Panc1 (cell line): Measurements from ENCODE around the gene MRGPRF. TPM values are rescaled to one million over a fixed set of nuclear protein-coding genes. Genes with fewer than 3 reads are reported as not detected.

Source experiments
- ATAC-seq: fragments of 200-7000 bp; cut with Tn5 transposase; 2 replicates; pipeline ENCODE4 v1.9.1; 2020; ENCODE audit warnings: mild to moderate bottlenecking, moderate library complexity
- BruUV-seq: library from RNA; stranded (reverse); fragments of 400-500 nt; replicated peaks from 2 replicates; lab custom pipeline; 2021; lab: Mats Ljungman, UMichigan
- CTCF ChIA-PET: fragments of 300-600 bp; sonication (Branson Sonifier 250); formaldehyde crosslinking; loops from one replicate; lab custom pipeline; 2022; ENCODE audit warnings: antibody characterized with exemption; lab: Charles Lee
- POLR2A ChIA-PET: fragments of 300-600 bp; sonication (Branson Sonifier 250); formaldehyde crosslinking; loops from one replicate; lab custom pipeline; 2022; ENCODE audit warnings: antibody characterized with exemption; lab: Charles Lee
- DNase-seq: peaks from one replicate; pipeline ENCODE4 v3.0.0-alpha.2; 2010; ENCODE audit warnings: low read depth, low spot score
- H3K27ac ChIP-seq: 2 replicates; pipeline ENCODE4 v1.5.1; 2011; ENCODE audit warnings: mild to moderate bottlenecking, low read length, inconsistent platforms
- H3K27me3 ChIP-seq: fragments of 200-500 bp; sonication (Bioruptor generic); 2 replicates; pipeline ENCODE4 v1.6.0; 2014; ENCODE audit warnings: low read length, inconsistent platforms; ENCODE audit not compliant: control insufficient read depth, insufficient read depth
- H3K36me3 ChIP-seq: fragments of 200-500 bp; sonication (Bioruptor generic); 2 replicates; pipeline ENCODE4 v1.5.1; 2014; ENCODE audit warnings: inconsistent platforms, mild to moderate bottlenecking, low read length, moderate library complexity; ENCODE audit not compliant: control insufficient read depth, insufficient read depth
- H3K4me1 ChIP-seq: 2 replicates; pipeline ENCODE4 v1.5.1; 2011; ENCODE audit warnings: inconsistent platforms, mild to moderate bottlenecking, low read length, moderate library complexity; ENCODE audit not compliant: control insufficient read depth, insufficient read depth
- H3K4me3 ChIP-seq, 2 experiments: 2 replicates each; pipeline ENCODE4 v1.5.1; 2011 to 2012; ENCODE audit warnings: low read depth in 2 of 2, low read length in 2 of 2, mild to moderate bottlenecking in 2 of 2, inconsistent platforms in 1 of 2, moderate library complexity in 1 of 2
- H3K9me3 ChIP-seq: fragments of 200-500 bp; sonication (Bioruptor generic); 2 replicates; pipeline ENCODE4 v1.5.1; 2014; ENCODE audit warnings: low read depth, mild to moderate bottlenecking, inconsistent platforms, low read length, moderate library complexity; ENCODE audit not compliant: control insufficient read depth, insufficient read depth
- POLR2AphosphoS5 ChIP-seq: IDR thresholded peaks from 2 replicates; pipeline ENCODE4 v1.6.1; 2012; ENCODE audit warnings: mild to moderate bottlenecking, low read depth, low read length, moderate library complexity
- SIN3A ChIP-seq: IDR thresholded peaks from 2 replicates; pipeline ENCODE4 v1.6.1; 2012; ENCODE audit warnings: low read depth, mild to moderate bottlenecking, low read length, moderate library complexity, borderline replicate concordance; ENCODE audit not compliant: insufficient read depth
- TCF7L2 ChIP-seq: IDR thresholded peaks from 2 replicates; pipeline ENCODE4 v1.6.1; 2011; ENCODE audit warnings: mild to moderate bottlenecking, low read depth, low read length, inconsistent platforms
- in situ Hi-C: cut with HindIII; loops from 2 replicates; pipeline ENCODE4 v1.10.0; 2016; ENCODE audit warnings: low sequenced_read_pairs, low pct_unique_long_range_greater_than_20kb
- intact Hi-C: fragments of 100-400 bp; cut with micrococcal nuclease; formaldehyde crosslinking; loops from one replicate; pipeline ENCODE4 v1.10.0; 2022; ENCODE audit not compliant: unreplicated experiment
- total RNA-seq: library from RNA; stranded (reverse); gene quantifications from one replicate; pipeline ENCODE4 v1.2.1, GENCODE V29; 2021; ENCODE audit not compliant: unreplicated experiment
- TF ChIP-seq, protein P1 (sequence below), 2 experiments: IDR thresholded peaks; 2 replicates each; pipeline ENCODE4 v1.6.1; 2011 to 2012; ENCODE audit warnings: low read depth in 2 of 2, control low read depth in 1 of 2, low read length in 1 of 2, mild to moderate bottlenecking in 1 of 2, moderate library complexity in 1 of 2; ENCODE audit not compliant: insufficient read depth in 1 of 2
- TF ChIP-seq, protein P2 (sequence below): fragments of 450-650 bp; IDR thresholded peaks from 2 replicates; pipeline ENCODE4 v1.5.1; 2017; ENCODE audit warnings: mild to moderate bottlenecking

The MRGPRF gene
- total RNA-seq, 1 experiment from 2014 or later: 0.36 TPM

DNA sequence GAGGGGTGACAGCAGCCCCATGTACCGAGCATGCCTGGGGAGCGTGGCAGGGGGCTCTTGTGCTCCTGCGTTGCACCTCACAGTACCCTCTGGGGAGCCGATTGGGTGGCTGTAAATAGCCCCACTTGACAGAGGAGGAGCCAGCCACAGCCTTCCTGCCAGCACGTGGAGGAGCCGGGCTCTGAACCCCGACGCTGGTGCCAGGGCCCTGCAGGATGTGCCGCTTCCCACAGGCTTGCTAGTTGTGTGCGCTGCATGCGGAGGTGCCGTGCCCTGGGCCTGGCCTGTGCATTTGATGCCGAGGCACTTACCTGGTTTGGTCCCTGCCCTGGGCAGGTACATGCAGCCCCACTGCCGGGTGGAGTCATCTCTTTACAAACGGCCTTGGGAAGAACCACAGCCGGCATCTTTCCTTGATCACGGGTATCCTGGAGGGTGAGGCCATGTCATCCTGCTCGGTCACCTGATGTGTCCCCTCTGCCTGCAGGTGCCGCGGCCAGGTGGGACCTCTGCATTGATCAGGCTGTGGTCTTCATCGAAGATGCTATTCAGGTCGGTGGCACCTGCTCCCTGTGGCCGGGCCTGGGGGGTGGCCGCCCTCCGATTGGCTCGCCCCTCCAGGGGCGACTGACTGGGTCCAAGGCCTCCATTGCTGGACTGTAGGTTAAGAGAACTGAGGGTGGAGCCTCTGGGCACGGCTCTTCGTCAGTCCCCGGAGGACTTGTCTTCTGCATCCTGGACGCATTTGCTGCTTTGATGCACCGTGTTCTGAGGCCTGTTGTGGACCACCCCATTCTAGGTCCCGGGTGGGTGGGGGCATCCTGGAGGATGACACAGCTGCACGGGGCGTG is 40.7 kb upstream of the MRGPRF start:
- ChIA-PET POLR2A (interaction anchor here (0.6 kb wide), 1 partner anchor 253 kb away, joined by 4 read pairs; no protein-coding TSS in a partner anchor), CTCF (no interaction called here)
- no peaks in the 10 kb centered on the region for H3K27me3 ChIP-seq
- DNase-seq (no peak), ATAC-seq (no peak)
- in situ Hi-C loops (no loop called here), intact Hi-C loops (no loop called here)
- BruUV-seq: no TSS peak
- no peaks in the 10 kb centered on the region; the same call in 1 of the 2 replicates for H3K36me3 ChIP-seq
- no peaks in the 10 kb centered on the region for H3K9me3 ChIP-seq
- no peak overlapping the region for H3K27ac ChIP-seq
- H3K4me3 ChIP-seq: no peak overlapping the region
- TF ChIP-seq, protein P1, sequence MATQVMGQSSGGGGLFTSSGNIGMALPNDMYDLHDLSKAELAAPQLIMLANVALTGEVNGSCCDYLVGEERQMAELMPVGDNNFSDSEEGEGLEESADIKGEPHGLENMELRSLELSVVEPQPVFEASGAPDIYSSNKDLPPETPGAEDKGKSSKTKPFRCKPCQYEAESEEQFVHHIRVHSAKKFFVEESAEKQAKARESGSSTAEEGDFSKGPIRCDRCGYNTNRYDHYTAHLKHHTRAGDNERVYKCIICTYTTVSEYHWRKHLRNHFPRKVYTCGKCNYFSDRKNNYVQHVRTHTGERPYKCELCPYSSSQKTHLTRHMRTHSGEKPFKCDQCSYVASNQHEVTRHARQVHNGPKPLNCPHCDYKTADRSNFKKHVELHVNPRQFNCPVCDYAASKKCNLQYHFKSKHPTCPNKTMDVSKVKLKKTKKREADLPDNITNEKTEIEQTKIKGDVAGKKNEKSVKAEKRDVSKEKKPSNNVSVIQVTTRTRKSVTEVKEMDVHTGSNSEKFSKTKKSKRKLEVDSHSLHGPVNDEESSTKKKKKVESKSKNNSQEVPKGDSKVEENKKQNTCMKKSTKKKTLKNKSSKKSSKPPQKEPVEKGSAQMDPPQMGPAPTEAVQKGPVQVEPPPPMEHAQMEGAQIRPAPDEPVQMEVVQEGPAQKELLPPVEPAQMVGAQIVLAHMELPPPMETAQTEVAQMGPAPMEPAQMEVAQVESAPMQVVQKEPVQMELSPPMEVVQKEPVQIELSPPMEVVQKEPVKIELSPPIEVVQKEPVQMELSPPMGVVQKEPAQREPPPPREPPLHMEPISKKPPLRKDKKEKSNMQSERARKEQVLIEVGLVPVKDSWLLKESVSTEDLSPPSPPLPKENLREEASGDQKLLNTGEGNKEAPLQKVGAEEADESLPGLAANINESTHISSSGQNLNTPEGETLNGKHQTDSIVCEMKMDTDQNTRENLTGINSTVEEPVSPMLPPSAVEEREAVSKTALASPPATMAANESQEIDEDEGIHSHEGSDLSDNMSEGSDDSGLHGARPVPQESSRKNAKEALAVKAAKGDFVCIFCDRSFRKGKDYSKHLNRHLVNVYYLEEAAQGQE (IDR thresholded peaks at IDR 0.05; ENCODE audit: insufficient read depth in 1 of 2, low read depth in 2 of 2, low read length in 1 of 2): no peak
- no peak for TF ChIP-seq TCF7L2
- TF ChIP-seq SIN3A: no peak
- no peak for TF ChIP-seq POLR2AphosphoS5
- TF ChIP-seq, protein P2, sequence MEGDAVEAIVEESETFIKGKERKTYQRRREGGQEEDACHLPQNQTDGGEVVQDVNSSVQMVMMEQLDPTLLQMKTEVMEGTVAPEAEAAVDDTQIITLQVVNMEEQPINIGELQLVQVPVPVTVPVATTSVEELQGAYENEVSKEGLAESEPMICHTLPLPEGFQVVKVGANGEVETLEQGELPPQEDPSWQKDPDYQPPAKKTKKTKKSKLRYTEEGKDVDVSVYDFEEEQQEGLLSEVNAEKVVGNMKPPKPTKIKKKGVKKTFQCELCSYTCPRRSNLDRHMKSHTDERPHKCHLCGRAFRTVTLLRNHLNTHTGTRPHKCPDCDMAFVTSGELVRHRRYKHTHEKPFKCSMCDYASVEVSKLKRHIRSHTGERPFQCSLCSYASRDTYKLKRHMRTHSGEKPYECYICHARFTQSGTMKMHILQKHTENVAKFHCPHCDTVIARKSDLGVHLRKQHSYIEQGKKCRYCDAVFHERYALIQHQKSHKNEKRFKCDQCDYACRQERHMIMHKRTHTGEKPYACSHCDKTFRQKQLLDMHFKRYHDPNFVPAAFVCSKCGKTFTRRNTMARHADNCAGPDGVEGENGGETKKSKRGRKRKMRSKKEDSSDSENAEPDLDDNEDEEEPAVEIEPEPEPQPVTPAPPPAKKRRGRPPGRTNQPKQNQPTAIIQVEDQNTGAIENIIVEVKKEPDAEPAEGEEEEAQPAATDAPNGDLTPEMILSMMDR: no peak
- H3K4me1 ChIP-seq: peaks cover 22% of the 10 kb centered on the region

DNA sequence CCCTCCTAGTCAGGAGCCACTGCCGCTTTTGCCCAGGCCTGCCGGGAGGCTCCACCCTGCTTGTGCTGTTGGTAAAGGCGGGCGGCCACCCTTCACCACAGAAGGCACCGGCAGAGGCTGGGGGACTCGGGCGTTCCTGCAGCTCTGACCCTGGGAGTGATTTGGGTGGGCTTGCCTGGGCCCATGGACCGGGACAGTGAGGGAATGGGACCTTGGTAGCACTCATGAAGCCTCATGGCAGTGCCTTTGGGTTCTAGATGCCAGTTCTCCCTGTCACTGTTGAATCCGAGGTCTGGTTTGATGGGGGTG is 40.1 kb upstream of the MRGPRF start:
- CTCF ChIA-PET: no interaction called here
- TF ChIP-seq, protein P2: no peak
- no peak for TF ChIP-seq SIN3A
- no peak for TF ChIP-seq TCF7L2
- DNase-seq: no peak
- BruUV-seq: no TSS peak
- Histone ChIP-seq H3K36me3 (no peaks in the 10 kb centered on the region; the same call in 1 of the 2 replicates), H3K4me1 (peaks cover 26% of the 10 kb centered on the region), H3K27ac (no peak overlapping the region), H3K27me3 (no peaks in the 10 kb centered on the region), H3K4me3 (no peak overlapping the region), H3K9me3 (no peaks in the 10 kb centered on the region)
- intact Hi-C loops: no loop called here
- ATAC-seq: no peak
- in situ Hi-C loops: no loop called here
- POLR2A ChIA-PET: no interaction called here
